Measurements from ENCODE around the gene RPL41.

The RPL41 gene

GRCh38 chr12:56084958-56085543 is 31.4 kb upstream of the RPL41 start (continued):
- TF ChIP-seq ZBTB49 (tag by site-specific recombination; IDR thresholded peaks at IDR 0.05; ENCODE audit: low read depth): no peak
- TF ChIP-seq ZXDB (tag by site-specific recombination; IDR thresholded peaks at IDR 0.05): no peak
- TF ChIP-seq MEIS1 (CRISPR knock-in tag; IDR thresholded peaks at IDR 0.05; ENCODE audit: borderline replicate concordance): no peak
- TF ChIP-seq CTCF (tag by site-specific recombination; IDR thresholded peaks at IDR 0.05): 0 out of 2 replicates have a peak, but pooled peaks have one; percentile 10
- TF ChIP-seq ZNF280C (tag by site-specific recombination; IDR thresholded peaks at IDR 0.05): no peak
- no peak for TF ChIP-seq ZNF785 (tag by site-specific recombination; IDR thresholded peaks at IDR 0.05)
- peak; percentile 43 for TF ChIP-seq ZNF654 (tag by site-specific recombination; IDR thresholded peaks at IDR 0.05; ENCODE audit: low read depth)

- Histone ChIP-seq H3K36me3 (ENCODE audit: control insufficient read depth in 2 of 2, insufficient read depth in 1 of 2, low read length in 2 of 2) (peaks cover 0 to 10% of the 10 kb centered on the region in 2 experiments; a peak in 2 of 3 replicates), H3K4me1 (ENCODE audit: control insufficient read depth, insufficient read depth, low read length) (no peaks in the 10 kb centered on the region), H3K4me3 (ENCODE audit: low read depth, low read length) (no peak overlapping the region), H3K27ac (ENCODE audit: extremely low read depth, low read depth, low read length) (no peak overlapping the region), H3K9me3 (ENCODE audit: control insufficient read depth, insufficient read depth, low read depth, low read length) (no peaks in the 10 kb centered on the region)
- POLR2A ChIA-PET: interaction anchor here (0.6 to 5.0 kb wide), 3 partner anchors 18 to 33 kb away, joined by 3 to 39 read pairs (median 10); partner anchors contain the start of genes PA2G4 and ZC3H10
- CTCF ChIA-PET: interaction anchor here (0.9 to 1.7 kb wide), 9 partner anchors 9 to 196 kb away, joined by 3 to 9 read pairs (median 3); partner anchors contain the start of genes PA2G4 and ZC3H10
- TF ChIP-seq MYNN (tag by site-specific recombination; IDR thresholded peaks at IDR 0.05; ENCODE audit: borderline replicate concordance): no peak
- TF ChIP-seq WT1 (tag by site-specific recombination; IDR thresholded peaks at IDR 0.05): peak; percentile 39; the same call in 1 of the 2 replicates
- TF ChIP-seq ZNF585B (tag by site-specific recombination; IDR thresholded peaks at IDR 0.05): no peak
Measured at GRCh38 chr12:56086096-56086495, 30.3 kb upstream of the RPL41 start.

GRCh38 chr12:56086608-56087007 is 29.8 kb upstream of the RPL41 start:
- H3K36me3 ChIP-seq (ENCODE audit: control insufficient read depth in 2 of 2, insufficient read depth in 1 of 2, low read length in 2 of 2): peaks cover 0 to 10% of the 10 kb centered on the region in 2 experiments; a peak in 2 of 3 replicates
- ChIA-PET CTCF (interaction anchor here (0.6 to 1.7 kb wide), 7 partner anchors 11 to 39 kb away, joined by 3 to 9 read pairs (median 3); partner anchors contain the start of genes PA2G4 and ZC3H10), POLR2A (interaction anchor here (0.6 to 5.0 kb wide), 2 partner anchors 18 to 33 kb away, joined by 3 to 39 read pairs; partner anchors contain the start of gene PA2G4)
- no peak overlapping the region for H3K4me3 ChIP-seq (ENCODE audit: low read depth, low read length)
- no peaks in the 10 kb centered on the region; the same call in 1 of the 2 replicates for H3K9me3 ChIP-seq (ENCODE audit: control insufficient read depth, insufficient read depth, low read depth, low read length)
- H3K27ac ChIP-seq (ENCODE audit: extremely low read depth, low read depth, low read length): no peak overlapping the region
- H3K4me1 ChIP-seq (ENCODE audit: control insufficient read depth, insufficient read depth, low read length): no peaks in the 10 kb centered on the region
- TF ChIP-seq MEIS1 (CRISPR knock-in tag; IDR thresholded peaks at IDR 0.05; ENCODE audit: borderline replicate concordance) (no peak), BCL6B (tag by site-specific recombination; IDR thresholded peaks at IDR 0.05) (no peak), HOXA7 (CRISPR knock-in tag; IDR thresholded peaks at IDR 0.05; ENCODE audit: borderline replicate concordance) (no peak), ZNF2 (tag by site-specific recombination; IDR thresholded peaks at IDR 0.05) (no peak), ZNF654 (tag by site-specific recombination; IDR thresholded peaks at IDR 0.05; ENCODE audit: low read depth) (no peak), ATF2 (tag by site-specific recombination; IDR thresholded peaks at IDR 0.05; ENCODE audit: low read depth) (no peak), ZNF513 (tag by site-specific recombination; IDR thresholded peaks at IDR 0.05) (no peak), ZNF645 (tag by site-specific recombination; IDR thresholded peaks at IDR 0.05) (no peak)

Data from HEK293 (cell line).